Activated naive CD4-positive, alpha-beta T cell treated with Interleukin-2 at 50 U/mL for 16 hours (primary cell): Measurements from ENCODE around the gene FAR2.
A peak's percentile ranks its signal among the peaks of the same experiment; 100 is the strongest.
"Not testable (repeated sequence)": the region's sequence is repeated elsewhere in the genome, so short reads cannot be mapped to it uniquely, and the experiment has no call there.

ENCODE experiments used
- DNase-seq: peaks from one replicate; pipeline ENCODE4 v3.0.0-alpha.2; 2020

The FAR2 gene

DNA sequence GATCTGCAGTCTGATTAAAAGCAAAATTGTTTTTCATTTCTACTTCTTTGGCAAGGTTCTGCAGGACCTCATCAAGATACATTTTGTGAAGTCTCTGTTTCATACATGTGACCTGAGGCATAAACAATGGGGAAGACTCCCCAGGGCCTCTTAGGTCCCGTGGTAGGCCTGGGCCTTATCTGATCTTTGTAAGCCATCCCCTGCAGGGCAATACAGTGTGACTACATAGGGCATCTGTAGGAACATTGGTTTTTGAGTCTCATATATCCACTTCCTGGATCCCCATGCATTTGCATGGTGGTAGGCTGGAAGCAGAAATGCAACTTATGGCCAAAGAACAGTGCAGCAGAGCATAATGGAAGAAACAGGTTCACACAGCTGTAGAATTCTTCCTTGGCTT is 6.0 kb downstream of the FAR2 start:
- no peak for DNase-seq

DNA sequence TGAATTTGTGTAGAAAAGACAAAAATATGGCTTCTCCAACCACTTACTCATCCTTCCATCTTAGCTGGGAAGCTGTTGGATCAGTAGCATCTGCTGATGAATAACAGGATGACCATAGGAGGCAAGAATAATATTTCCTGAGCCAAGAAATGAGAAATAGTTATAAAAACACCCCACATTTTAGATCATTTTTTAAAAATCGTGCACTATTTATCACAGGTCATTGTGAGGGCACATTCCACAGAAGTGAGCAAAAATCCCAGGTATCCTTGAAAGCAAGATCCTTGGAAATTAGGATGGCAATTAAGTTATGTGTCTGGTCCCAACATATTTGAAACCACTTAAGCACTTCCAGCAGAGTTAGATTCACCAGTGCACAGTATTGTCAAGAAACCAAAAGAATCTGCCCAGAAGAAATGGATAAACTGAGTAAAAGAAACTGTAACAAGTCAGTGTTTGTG is 8.4 kb downstream of the FAR2 start:
- DNase-seq = no peak

GRCh38 chr12:29158115-29158763 is 9.2 kb downstream of the FAR2 start:
- no peak for DNase-seq

GRCh38 chr12:29159661-29160060 is 10.6 kb downstream of the FAR2 start:
- DNase-seq = no peak

DNA sequence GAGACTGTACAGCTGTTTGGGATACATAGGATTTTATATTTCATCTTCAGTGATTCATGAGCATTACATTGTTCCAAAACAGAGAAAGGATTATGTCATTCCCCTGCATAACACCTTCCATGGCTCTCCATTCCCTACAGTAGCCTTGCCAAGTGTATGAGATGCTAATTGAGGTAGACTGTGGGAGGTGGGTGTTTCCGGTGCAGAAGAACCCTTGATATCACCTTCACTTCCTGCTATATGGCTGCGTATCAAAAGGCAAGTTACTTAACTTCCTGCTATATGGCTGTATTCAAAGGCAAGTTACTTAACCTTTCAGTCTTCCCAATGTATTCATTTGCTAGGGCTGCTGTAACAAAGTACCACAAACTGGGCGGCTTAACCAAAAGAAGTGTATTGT is 11.2 kb downstream of the FAR2 start:
- peak; percentile 12 for DNase-seq

- DNase-seq = no peak
Observed at GRCh38 chr12:29163146-29163545, 14.1 kb downstream of the FAR2 start.

- DNase-seq = no peak
Observed at GRCh38 chr12:29164477-29165393, 15.7 kb downstream of the FAR2 start.

DNA sequence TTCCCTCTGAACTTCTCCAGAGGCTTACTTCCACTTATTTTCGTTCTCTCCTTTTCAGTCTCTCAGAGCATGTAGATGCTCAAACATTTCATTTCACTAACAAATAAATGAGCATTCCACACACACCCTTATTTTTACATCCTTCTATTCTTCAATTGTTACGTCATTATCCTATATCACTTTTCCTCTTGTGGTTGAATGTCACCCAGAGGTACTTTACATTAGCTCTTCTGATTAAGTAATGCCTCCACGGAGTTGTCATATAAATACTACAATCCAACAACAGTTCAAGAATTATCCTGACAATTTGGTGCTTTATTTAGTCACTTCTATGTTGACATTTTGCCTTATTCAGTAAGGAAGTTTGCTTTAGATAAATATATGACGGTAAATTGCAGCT is 18.4 kb downstream of the FAR2 start:
- DNase-seq = no peak

DNA sequence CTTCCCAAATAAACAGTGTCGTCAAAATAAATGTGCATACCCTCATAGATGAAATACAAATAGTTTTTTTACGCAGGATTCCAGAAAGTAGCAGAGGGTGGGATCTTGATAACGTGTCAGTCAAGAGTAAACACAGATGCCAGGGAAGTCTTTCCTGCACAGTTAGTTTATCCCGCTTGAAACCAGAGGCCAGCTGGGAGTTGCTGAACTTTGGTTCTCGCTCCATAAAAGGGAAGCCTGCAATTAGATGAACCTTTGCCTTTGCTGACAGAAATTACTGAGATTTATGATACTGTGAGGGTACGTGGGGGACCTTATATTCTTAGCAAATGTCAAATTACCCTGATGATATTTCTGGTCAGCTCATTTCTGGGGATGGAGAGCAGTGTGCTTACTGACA is 18.9 kb downstream of the FAR2 start:
- DNase-seq = no peak

GRCh38 chr12:29169978-29170377 is 20.9 kb downstream of the FAR2 start:
- DNase-seq = not testable (repeated sequence)

- DNase-seq = not testable (repeated sequence)
Observed at GRCh38 chr12:29170478-29171084, 21.5 kb downstream of the FAR2 start.

- no peak for DNase-seq
Observed at GRCh38 chr12:29171421-29172258, 22.6 kb downstream of the FAR2 start.

- no peak for DNase-seq
Observed at GRCh38 chr12:29176941-29177340, 27.9 kb downstream of the FAR2 start.

GRCh38 chr12:29182247-29182646 is 33.2 kb downstream of the FAR2 start:
- DNase-seq = not testable (repeated sequence)

DNA sequence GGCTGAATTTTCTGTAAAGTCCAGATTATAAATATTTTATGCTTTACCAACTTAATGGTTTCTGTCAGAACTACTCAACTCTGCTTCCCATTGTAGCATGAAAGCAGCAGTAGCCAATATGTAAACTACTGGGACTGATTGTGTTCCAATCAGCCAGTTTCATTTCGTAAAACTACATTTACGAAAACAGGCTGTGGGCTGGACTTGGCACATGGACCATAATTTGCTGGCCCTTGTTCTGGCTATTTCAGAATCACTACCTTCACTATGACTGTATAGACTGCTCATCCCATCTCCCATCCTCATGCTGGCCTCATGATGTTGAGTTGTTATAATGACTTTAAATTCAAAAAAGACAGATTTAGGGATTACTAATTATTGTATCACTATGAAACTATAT is 38.7 kb downstream of the FAR2 start:
- DNase-seq = no peak

DNA sequence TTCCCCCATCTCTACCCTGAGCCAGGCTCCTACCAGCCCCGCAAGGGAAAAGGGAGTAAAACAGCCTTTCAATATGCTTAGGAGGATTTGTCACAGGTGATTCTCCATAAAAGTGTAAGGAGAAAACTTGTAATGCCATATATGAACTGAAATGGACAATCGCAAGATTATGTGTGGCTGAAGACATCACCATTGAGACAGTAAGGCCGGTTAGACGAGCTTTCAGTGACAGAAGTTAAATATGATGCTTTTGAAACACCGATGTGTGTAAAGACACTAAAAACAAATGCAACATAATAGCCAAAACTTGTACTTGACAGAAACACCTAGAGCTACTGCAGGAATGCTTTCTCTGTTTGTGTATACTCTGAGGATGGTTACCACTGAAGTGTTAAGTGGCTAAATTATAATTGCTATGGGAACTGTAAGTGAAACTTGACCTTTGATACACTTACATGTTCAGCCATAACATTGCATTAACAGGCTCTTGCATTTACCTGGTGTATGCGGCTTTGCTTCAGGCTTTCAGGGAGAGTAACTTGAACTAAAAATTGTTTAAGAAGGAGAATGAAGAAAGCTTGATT is 42.3 kb downstream of the FAR2 start:
- DNase-seq = no peak

DNA sequence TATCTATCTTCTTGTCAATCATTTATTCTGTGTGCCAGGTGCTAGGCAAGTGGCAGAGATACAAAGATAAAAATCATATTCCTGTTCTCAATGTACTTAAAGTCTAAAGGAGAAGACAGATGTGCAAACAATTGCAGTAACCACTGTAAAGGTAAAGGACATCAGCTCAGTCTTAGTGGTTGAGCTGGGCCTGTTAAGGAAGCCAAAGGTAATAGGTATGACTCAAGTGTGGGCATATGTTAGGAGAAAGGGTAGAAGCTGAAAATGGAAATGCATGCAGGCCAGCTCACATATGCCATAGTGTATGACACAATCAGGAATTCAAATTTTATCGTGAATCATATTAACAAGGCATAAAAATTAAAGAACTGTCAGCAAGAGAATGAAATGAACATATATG is 49.8 kb downstream of the FAR2 start:
- DNase-seq = no peak

DNA sequence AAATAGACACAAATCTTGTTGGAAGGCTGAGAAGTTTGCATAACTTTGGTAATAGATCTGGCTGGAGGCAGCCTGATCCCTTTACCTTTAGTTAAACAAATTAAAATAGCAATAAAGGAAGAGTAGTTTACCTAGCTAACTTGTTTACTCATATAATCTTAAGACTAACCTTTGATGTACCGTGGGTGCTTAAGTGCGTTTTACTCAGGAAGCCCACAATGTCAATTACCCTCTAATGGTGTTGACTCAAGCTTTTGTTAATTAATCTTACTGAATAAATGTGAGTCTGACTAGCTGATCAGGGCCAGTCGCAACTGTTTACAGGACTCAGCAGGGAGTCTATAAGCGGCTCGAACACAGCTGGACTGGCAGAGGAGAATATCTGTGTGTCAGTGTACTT is 51.5 kb downstream of the FAR2 start:
- no peak for DNase-seq

DNA sequence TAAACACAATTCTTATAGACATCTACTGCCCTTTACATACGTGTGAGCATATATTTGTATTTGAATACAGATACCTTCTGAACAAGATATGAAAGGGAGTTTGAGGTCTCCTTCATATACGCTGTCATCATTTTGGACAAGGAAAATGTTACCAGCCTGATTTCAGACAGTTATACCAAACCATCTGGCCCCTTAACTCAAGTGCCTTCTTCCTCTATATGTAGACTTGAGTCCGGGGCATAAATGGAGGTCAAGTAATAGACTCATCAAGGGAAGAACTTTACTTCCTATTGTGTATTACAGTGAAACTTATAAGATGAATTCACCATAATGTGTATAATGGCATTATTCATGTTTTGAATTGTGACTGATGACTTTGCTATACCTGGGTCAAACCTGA is 52.2 kb downstream of the FAR2 start:
- no peak for DNase-seq

DNA sequence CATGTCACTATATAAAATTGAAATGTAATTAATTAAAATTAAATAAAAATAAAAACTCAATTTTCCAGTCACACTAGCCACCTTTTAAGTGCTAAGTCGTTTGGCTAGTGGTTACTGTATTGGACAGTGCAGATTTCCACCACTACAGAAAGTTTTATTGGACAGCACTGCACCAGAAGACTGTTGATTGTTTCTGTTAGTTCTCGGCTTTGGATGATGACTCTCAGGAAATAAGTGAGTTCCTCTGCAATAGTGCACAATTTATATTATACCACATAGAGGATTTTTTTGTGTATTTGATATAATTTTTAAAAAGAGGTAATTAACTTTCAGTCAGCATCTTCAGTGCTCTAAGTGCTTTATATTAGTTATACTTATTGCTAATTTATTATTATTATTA is 52.7 kb downstream of the FAR2 start:
- no peak for DNase-seq

DNA sequence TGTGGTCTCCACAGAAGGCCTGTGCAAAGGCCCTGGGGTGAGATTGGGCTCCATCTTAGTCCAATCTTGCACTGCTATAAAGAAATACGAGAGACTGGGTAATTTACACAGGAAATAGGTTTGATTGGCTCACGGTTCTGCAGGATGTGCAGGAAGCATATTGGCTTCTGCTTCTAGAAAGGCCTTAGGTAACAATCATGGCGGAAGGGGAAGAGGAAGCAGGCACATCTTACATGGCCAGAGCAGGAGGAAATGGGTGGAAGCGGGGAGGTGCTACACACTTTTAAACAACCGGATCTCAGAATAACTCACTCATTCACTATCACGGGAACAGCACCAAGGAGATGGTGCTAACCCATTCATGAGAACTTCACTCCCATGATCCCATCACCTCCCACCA is 55.4 kb downstream of the FAR2 start:
- DNase-seq = no peak

DNA sequence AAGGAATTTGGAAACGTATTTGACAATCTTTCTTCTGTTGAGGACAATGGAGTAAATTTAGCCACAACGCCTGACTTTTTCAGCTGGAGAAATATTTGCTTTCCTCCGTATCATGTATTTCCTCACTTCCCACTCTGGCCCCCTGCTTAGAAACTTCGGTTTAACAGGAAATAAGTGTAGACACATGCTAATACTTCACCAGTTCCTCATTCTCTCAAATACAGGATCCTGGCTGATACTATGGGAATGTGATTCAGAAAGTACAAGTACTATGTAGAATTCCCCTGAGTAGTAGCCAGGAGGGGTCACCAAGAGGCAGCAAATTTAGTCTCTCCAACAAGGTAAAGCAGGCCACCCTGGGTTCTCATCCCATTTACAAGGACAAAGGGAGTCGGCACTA is 58.0 kb downstream of the FAR2 start:
- no peak for DNase-seq

- no peak for DNase-seq
Observed at GRCh38 chr12:29208060-29208459, 59.0 kb downstream of the FAR2 start.
